GM12892 (cell line): ENCODE measurements around the gene CAMTA1.
A peak's percentile ranks its signal among the peaks of the same experiment; 100 is the strongest.

Experiments used
- DNase-seq: peaks from one replicate; pipeline ENCODE4 v3.0.0; 2011; ENCODE audit not compliant: insufficient read length
- FAIRE-seq: peaks from 2 replicates; lab custom pipeline; 2011; peaks lifted over from hg19 to GRCh38; lab: Jason Lieb, UNC
- POLR2A ChIP-seq: IDR thresholded peaks from 2 replicates; pipeline ENCODE4 v1.6.1; 2011; ENCODE audit warnings: low read depth, low read length, control low read depth
- POLR2AphosphoS5 ChIP-seq: IDR thresholded peaks from 2 replicates; pipeline ENCODE4 v1.6.1; 2011; ENCODE audit warnings: low read depth, low read length, control low read depth
- TAF1 ChIP-seq: IDR thresholded peaks from 2 replicates; pipeline ENCODE4 v1.6.1; 2011; ENCODE audit warnings: low read depth, mild to moderate bottlenecking, control low read depth, low read length, borderline replicate concordance

The CAMTA1 gene

DNA sequence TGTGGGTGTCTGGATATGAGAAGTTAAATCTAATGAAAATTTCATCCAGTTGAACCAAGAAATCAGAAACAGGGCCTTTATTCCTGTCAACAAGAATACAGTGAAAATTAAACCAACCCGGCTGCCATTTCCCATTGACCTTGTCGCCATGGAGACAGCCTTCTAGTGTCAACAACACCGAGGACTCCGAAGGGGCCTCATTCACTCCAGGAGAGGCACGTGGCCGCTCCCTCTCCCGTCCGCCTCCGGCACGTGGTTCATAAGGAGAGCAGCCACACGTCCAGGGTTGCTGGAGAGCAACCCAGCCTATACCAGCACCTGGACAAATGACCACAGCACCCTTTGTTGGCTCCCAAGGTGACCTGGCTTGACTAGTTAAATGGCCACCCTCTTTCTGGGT is 865.5 kb downstream of the CAMTA1 start:
- DNase-seq (no peak), FAIRE-seq (no peak)
- TF ChIP-seq TAF1 (no peak), POLR2A (no peak), POLR2AphosphoS5 (no peak)

DNA sequence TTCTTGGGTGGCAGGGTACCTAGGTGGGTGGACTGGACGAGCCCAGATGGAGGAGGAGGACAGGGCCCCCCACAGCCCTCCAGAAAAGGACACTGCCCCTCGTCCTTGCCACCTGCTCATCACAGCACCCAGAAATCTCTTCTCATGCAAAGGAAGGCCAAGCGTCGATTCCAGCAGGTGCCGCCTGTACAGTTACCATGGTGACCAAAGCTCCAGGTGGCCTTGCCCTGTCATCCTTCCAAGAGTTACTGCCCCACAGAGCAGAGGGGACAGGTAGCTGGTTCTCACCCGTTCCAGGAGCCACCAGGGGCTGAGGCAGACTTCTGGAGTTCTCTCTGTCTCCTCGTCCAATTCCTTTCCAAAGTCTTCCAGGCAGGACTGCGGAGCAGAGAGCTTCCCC is 865.9 kb downstream of the CAMTA1 start:
- DNase-seq = no peak
- FAIRE-seq = no peak
- TF ChIP-seq POLR2A = no peak

DNA sequence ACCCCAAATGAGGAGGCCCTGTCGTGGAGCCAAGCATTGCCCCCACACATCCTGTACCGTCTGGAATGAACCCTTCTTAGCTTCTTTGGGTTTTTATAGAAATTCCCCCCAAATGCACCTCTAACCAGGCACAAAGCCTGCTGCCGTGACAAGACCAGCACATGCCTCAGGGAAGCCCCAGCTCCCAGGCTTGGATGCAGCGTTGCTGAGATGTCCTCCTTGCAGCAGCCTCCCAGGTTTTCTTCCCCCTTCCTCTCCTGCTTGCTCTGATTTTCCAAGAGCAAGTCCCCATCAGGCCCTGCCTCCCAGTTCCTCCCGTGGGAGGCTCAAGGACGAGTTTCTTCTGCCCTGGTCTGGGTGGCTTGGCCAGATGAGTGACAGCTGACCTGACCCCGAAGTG is 866.8 kb downstream of the CAMTA1 start:
- FAIRE-seq = no peak
- DNase-seq = no peak
- no peak for TF ChIP-seq POLR2AphosphoS5
- no peak for TF ChIP-seq POLR2A
- no peak for TF ChIP-seq TAF1

DNA sequence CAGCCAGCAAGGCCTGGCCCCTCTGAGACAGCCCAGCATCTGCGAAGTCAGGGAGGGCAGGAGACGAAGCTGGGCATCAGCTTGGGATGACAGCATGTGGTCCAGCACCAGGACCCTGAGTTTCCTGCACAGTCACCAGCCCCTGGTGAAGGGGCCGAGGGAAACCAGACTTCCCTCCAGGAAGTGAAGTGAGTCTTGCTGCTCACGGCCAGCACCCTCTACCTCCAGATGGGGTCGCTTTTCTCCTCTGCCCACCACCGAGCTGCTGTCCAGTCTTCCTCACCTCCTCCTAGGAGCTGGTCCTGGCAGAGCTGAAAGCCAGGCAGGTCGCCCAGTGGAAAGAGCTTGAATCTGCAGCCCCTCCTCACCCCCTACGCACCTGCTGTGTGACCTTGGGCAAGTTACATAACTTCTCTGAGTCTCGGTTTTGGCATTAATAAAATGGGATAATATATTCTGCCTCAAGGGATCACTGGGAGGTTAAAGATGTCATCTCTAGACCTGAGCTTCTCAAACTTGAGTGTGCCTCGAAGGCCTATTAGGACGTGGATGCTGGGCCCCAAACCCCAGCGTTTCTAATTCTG is 867.4 kb downstream of the CAMTA1 start:
- DNase-seq (no peak), FAIRE-seq (no peak)
- TF ChIP-seq TAF1 = no peak
- TF ChIP-seq POLR2A = no peak
- TF ChIP-seq POLR2AphosphoS5 = no peak

DNA sequence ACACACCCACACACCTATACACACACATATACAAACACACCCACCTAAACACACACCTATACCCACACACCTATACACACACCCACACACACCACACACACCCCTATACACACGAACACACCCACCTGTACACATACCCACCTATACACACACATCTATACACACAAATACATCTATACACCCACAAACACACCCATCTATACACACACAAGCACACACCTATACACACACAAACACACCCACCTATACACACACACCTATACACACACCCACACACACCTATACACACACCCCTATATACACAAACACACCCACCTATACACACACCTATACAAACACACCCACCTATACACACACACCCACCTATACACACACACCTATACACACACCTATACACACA is 869.5 kb downstream of the CAMTA1 start:
- no peak for DNase-seq
- FAIRE-seq = peak; percentile 93
- no peak for TF ChIP-seq POLR2AphosphoS5
- TF ChIP-seq POLR2A = no peak
- TF ChIP-seq TAF1 = no peak

DNA sequence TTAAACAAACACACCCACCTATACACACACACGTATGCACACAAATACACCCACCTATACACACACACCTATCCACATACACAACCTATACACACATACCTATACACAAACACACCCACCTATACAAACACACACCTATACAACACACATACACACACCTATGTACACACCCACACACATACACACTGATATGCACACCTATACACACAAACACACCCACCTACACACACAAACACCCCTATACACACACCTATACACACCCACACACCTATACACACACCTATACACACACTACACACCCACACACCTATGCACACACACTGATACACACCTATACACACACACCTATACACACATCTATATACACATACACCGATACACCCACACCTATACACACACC is 870.1 kb downstream of the CAMTA1 start:
- TF ChIP-seq TAF1 (no peak), POLR2AphosphoS5 (no peak), POLR2A (no peak)
- FAIRE-seq = peak; percentile 36
- DNase-seq = no peak

DNA sequence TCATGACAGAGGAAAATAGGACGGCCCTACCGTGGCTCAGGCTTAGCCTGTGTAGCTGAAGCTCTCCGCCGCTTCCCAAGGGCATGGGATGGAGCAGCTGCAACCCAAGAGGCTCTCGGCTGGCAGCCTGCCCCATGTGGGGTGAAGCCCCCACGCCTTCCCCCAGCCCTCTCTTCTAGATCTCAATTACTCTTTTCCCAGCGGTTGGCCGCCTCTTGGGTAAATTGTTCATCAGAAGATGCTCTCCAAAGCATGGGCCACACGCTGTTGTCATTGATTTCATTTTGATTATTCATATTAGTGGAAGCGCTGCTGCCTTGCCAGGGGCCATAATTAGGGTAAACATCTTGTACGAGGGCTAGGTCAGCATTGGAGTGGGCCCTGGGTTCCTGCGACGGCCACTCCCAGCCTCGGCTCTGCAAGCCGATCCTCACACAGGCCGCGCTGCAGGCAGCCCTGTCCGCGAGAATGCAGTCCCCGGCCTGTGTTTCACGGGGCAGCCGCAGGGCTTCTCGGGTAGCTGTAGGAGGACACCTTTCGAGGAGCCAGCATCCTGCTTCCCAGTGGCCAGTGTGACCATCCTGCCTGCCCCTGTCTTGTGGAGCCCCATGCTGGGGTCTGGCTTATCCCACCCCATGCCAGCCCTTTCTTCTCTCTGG is 871.4 kb downstream of the CAMTA1 start:
- TF ChIP-seq TAF1 (no peak), POLR2AphosphoS5 (no peak), POLR2A (no peak)
- DNase-seq (no peak), FAIRE-seq (no peak)

DNA sequence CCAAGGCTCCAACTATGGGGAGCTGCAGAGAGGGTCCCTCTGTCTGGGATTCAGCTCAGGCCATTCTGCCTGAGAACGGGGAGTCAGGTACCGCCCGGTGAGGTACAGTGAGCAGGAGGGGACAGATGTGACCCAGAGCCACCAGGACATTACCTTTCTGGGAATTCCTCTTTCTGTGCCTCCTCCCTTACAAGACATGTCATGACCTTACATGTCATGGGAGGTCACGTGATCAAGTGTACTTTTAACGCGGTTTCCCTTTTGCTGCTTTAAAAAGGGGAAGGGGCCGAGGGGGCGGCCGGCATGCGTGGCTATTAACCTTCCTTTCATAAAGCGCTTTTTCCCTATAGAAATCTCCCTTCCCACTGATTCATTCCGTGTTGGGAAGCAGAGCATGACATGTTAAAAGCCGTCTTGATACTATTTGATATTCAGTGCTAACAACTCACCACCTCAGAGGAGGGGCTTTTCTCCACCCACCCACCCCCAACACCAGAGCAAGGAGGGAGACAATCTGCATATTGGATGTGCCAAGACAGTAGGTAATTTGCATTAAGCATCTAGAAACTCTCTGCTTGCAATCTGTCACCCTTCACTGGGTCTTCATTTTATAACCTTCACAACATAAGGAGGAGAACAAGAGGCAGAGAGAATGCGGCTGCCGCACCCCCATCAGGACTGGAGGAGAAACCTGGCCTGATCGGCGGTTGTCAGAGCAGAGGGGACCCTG is 872.2 kb downstream of the CAMTA1 start:
- FAIRE-seq = no peak
- no peak for TF ChIP-seq POLR2AphosphoS5
- no peak for TF ChIP-seq TAF1

DNA sequence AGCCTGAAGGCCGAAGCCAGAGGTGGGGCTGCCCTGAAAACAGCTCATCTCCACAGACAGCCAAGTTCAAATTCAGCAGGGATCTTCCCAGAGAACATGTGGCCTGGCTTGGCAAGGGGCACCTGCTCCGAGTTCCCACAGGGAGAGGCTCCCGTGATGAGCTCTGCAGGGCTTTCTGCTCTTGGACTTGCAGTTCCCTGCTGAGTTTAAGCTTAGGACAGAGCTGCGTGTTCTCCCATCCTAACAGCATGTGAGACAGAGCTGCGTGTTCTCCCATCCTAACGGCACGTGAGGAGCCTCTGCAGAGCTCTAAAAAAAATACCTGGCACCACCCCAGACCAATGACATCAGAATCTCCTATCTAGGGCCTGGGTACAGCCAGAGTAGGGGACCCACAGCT is 872.8 kb downstream of the CAMTA1 start:
- DNase-seq (no peak), FAIRE-seq (no peak)
- TF ChIP-seq POLR2A = no peak
- no peak for TF ChIP-seq POLR2AphosphoS5
- TF ChIP-seq TAF1 = no peak

More for the DNA sequence above, 872.2 kb downstream of the CAMTA1 start:
- no peak for DNase-seq

DNA sequence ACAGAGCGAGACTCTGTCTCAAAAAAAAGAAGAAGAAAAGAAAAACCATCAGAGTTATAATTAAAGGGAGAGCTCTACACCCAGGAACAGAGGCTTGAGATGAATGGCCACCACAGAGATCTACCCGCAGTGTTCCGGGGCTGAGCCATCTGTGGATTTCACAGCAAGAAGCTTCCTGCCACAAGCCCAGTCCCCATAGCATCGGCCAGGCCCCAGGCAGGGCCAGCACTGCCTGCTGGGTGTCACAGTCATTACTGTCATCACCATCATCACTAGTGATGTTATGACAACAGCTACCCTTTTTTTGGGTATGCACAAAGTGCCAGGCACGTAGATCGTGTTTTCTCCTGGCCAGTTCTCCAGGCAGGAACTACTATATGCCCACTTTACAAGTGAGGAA is 874.3 kb downstream of the CAMTA1 start:
- TF ChIP-seq POLR2AphosphoS5 = no peak
- no peak for TF ChIP-seq TAF1
- no peak for TF ChIP-seq POLR2A

DNA sequence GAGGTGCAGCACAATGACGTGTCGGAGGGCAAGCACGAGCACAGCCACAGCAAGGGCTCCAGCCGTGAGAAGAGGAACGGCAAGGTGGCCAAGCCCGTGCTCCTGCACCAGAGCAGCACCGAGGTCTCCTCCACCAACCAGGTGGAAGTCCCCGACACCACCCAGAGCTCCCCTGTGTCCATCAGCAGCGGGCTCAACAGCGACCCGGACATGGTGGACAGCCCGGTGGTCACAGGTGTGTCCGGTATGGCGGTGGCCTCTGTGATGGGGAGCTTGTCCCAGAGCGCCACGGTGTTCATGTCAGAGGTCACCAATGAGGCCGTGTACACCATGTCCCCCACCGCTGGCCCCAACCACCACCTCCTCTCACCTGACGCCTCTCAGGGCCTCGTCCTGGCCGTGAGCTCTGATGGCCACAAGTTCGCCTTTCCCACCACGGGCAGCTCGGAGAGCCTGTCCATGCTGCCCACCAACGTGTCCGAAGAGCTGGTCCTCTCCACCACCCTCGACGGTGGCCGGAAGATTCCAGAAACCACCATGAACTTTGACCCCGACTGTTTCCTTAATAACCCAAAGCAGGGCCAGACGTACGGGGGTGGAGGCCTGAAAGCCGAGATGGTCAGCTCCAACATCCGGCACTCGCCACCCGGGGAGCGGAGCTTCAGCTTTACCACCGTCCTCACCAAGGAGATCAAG is 878.3 kb downstream of the CAMTA1 start:
- TF ChIP-seq POLR2A (no peak), TAF1 (no peak), POLR2AphosphoS5 (no peak)
- FAIRE-seq (no peak), DNase-seq (no peak)

More for the DNA sequence above, 874.3 kb downstream of the CAMTA1 start:
- FAIRE-seq (no peak), DNase-seq (no peak)
